GM18867 (cell line): ENCODE results near the gene CLIC3.
"Not testable (repeated sequence)": the region's sequence is repeated elsewhere in the genome, so short reads cannot be mapped to it uniquely, and the experiment has no call there.

Source experiments
- ATAC-seq: cut with Tn5 transposase; IDR thresholded peaks from one replicate; pipeline ENCODE4 v1.9.1; 2021; ENCODE audit warnings: mild to moderate bottlenecking, moderate library complexity; ENCODE audit not compliant: unreplicated experiment

The CLIC3 gene

DNA sequence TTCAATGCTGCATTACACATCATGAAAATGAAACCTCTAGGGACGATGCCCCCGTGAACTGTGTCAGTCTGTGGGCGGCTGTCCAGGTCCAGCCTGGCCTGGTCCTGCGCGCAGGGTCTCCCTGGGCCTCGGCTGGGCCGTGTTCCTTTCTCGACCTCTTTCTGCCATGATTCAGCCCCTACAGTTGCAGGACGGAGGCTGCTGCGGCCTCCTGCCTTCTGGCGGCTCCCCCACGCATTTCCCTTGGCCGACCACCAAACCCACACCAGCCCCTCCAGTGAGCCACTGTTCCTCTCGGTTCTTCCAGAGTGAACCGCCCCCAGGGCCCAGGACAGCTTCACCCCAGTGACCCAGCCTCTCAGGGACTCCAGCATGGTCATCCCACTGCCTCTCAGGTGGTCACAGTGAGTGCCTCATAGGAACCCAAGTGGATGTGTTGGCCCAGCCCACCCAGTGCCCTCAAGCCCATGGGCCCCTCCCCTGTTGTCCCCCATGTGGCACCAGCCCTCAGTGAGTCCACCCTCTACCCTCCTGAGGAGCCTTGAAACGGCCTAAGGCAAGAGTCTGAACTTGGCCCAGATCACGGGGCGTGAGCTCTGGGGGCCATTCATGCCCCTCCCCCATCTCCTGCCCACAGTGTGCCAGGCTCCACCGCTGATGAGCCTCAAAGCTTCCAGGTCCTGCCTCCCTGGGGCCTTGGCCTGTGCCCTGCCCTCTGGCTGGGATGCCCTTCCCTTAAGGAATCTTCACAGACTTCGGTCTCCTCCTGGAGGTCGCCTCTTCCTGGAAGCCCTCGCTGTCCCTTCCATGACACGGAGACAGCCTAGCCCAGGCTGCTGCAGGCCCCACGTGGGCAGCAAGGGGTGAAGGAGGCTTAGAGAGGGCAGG is 10.0 kb upstream of the CLIC3 start:
- ATAC-seq, result no peak

DNA sequence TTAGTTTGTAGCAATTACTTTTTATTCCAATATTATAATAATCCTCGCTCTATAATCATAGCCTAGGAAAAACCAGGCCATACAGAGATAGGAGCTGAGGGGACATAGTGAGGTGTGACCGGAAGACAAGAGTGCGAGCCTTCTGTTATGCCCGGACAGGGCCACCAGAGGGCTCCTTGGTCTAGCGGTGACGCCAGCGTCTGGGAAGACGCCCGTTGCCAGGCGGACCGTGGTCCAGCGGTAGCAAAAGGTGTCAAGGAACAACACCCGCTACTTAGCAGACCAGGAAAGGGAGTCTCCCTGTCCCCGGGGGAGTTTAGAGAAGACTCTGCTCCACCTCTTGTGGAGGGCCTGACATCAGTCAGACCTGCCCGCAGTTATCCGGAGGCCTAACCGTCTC is 7.9 kb upstream of the CLIC3 start:
- not testable (repeated sequence) for ATAC-seq

DNA sequence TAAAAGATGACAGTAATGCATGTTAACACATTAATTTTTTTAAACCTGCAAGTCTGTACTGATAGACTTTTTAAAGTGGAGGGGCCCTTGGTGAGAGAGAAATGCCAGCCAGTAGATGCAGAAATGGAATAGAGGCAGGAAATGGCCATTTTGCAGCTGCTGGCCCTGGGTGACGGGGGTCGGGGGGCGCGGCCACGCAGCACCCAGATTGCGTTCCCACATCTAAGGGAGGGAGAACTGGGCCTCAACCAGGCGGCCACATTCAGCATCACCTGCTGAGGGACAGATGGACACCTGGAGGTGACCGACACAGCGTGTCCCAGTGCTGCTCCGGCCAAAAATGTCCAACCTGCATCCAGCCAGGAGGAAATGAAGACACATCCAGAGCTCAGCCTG is 6.3 kb upstream of the CLIC3 start:
- no peak for ATAC-seq

DNA sequence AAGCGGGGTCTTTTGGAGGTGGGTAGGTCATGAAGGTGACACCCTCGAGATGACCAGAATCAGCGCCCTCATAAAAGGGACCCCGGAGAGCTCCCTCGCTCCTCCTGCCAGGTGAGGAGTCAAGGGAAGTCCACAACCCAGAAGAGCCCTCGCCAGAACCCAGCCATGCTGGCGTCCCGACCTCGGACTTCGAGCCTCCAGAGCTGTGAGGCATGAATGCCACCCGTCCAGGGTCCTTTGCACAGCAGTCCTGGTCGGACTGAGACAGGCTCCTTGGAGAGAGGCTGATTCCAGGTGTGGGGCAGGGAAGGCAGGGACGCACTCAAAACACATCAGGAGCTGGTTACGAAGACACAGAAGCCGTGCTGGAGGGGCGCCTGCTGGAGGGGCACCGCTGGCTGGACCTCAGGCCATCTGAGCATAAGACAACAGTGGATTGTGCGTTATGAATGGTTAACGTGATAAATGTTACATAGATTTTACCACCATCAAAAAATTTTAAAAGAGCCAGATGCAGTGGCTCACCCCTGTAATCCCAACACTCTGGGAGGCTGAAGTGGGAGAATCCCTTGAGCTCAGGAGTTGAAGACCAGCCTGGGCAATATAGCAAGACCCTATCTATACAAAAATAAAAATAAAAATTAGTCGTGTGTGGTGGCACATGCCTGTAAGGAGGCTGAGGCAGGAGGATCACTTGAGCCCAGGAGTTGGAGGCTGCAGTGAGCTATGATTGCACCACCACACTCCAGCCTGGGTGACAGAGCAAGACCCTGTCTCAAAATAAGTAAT is 5.7 kb upstream of the CLIC3 start:
- no peak for ATAC-seq

DNA sequence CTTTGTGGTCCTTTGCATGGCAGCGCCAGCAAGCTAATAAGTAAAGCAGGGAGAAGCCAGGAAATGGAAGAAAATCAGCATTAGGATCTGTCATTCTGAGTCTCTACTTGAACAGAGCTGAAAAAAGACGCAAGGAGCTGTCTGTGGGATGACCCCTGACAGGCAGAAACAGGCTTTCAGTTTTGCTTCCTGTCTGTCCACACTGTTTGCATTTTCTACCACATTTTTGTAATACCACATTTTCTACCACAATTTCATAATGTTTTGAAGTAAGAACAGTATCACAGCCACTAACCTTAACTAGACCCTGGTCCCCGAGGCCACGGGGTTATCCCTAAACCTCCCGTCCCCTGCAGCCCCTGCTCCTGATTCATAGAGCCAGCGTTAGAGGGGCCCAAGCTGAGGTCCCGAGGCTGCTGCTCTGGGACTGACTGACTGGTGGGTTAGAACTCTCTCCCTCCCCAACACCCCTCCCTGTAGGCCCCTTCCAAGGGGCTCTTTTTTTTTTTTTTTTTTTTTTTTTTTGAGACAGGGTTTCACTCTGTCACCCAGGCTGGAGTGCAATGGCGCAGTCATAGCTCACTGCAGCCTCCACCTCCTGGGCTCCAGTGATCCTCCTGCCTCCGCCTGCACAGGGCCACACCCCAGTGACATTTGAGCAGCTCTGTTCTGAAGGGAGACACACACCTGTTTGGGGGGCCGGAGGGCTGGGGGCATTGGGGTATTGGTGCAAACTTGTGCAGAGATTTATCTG is 4.0 kb upstream of the CLIC3 start:
- ATAC-seq, result peak; percentile 68

DNA sequence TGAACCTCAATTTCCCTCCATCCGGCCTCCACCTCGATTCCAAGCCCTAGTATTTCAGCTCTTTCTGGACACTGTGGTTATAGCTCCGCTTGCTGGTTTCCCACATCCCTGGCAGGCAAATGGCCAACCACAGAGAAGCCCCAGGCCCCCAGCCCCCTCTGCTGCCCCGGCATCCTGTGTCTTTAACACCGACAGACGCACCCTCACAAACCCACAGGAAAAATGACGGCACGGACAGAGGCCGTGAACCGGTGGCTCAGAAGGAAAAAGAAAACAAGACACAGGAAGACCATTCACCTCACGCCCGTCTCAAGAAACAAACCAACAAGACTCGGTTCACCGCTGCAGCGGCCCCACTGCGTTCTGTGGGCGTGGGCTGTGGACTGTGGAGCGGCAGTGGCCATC is 1.5 kb upstream of the CLIC3 start:
- ATAC-seq, result no peak

DNA sequence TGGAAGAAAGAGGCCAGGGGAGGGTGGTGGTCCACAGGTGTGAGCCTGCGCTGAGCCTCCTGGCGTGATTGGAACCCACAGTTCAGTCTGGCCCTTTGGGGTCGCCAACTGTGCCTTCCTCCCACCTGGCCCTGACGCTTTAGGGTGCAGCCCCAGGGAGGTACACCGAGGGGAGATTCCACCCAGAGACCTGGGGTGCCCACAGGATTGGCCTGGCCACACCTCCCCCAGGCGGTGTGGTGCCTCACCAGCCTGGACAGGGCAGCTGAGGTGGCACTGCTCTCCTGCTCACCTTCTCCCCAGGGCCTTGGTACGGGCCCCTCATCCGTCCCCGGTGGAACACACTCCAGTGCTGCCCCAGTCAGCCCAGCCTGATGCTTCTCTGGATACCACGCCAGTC is 1.0 kb upstream of the CLIC3 start:
- ATAC-seq, result no peak

DNA sequence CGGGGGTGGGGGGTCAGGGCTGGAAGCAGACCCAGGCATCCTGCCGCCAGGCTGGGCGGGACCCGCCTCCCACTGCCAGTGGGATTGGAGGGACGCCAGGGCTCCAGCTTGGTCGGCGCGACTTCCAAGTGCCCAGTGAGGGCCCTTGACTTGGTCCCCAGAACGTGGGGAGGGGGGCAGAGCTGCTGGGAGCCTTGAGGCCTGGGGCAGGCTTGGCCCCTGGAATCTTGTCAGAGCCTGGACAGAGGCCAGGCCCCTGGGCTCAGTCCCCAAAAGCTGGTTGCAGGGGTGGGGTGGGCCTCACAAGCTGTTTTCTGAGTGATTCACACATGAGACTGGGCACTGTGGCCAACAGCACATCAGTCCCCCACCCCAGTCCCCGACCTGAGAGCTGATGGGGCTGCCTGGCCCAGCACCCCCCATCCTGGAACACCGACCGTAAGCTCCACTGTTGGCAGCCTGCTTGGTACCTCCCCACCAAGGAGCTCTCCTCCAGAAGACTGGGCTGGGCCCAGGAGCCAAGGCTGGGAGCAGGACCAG is 526 bp downstream of the CLIC3 start:
- ATAC-seq, result no peak

DNA sequence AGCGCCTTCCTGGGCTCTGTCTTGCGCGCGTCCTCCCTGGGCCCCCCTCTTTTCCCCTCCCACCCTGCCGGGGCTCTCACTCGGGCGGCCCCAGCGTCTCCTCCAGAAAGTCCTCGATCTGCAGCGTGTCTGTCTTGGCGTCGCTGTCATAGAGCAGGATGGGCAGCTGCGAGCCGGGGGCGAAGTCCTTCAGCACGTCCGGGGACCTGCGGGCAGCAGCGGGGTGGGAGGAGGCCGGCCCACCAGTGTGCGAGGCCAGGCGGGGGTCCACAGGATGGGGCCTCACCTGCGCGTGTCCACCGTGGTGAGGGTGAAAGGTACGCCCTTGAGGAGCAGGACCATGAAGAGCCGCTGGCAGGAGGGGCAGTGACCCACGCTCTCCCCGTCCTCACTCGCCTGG is 1.0 kb downstream of the CLIC3 start:
- no peak for ATAC-seq

DNA sequence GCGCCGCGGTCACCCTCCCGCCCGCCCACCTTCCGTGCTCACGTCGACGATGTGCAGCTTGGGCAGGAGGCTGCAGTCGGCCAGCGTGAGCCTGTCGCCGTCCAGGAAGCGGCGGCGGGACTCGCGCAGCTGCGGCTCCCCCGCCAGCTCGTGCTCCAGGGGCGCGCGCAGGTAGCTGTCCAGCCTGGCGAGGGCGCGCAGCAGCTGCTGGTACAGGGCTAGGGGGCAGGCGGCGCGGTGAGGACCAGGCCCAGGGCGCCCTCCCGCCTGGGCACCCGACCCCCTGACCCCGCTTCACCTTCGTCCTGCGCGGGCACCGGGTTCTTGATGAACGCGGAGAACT is 1.5 kb downstream of the CLIC3 start:
- no peak for ATAC-seq

DNA sequence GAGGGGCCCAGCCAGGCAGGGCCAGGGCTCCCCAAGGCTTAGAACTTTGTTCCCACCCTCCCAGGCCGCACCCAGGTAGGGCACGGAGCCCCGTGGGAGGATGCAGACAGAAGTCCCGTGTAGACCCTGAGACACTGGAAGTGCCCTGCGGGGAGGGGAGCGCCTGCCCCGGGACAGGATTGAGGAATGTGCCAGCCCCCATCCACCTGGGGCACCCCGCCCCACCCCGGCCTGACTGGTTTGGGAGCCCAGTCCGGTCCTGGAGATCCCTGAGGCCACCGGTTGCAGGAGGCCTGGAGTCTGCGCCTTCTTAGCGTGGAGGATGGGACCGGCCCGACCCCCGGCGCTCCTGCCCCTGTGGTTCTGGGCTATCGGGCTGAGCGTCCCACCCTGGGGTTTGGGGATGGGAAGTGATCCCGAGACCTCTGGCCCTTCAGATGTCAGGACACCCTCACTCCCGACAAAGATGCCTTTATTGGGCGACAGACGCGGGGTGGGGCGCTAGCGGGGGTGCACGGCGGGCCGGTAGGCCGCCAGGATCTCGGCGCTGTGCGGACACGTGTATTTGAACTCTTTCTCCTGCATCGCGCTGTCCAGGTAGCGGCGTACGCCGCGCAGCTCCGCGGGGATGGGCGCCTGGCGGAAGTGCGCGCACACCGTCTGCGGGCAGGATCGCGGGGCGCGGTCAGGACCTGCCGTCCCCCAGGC is 2.0 kb downstream of the CLIC3 start:
- no peak for ATAC-seq

DNA sequence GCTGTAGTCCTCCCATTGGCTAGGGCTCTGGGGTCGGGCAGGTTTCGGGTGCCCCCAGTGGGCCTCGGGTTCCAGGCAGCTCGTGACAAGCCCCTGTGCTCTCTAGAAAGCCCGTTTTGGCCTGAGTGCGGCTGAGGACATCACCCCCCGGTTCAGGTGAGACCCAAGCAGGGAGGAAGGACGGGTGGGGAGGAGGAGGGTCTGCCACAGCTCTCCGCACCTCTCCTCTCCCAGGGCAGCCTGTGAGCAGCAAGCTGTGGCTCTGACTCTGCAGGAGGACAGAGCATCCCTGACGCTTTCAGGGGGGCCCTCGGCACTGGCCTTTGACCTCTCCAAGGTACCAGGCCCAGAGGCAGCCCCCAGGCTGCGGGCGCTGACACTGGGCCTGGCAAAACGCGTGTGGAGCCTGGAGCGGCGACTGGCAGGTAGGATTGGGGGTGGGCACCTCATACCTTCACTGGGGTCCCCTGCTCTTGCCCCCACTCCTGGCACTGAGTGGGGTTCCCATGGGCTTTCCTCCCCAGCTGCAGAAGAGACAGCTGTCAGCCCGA is 3.5 kb downstream of the CLIC3 start:
- ATAC-seq, result no peak

DNA sequence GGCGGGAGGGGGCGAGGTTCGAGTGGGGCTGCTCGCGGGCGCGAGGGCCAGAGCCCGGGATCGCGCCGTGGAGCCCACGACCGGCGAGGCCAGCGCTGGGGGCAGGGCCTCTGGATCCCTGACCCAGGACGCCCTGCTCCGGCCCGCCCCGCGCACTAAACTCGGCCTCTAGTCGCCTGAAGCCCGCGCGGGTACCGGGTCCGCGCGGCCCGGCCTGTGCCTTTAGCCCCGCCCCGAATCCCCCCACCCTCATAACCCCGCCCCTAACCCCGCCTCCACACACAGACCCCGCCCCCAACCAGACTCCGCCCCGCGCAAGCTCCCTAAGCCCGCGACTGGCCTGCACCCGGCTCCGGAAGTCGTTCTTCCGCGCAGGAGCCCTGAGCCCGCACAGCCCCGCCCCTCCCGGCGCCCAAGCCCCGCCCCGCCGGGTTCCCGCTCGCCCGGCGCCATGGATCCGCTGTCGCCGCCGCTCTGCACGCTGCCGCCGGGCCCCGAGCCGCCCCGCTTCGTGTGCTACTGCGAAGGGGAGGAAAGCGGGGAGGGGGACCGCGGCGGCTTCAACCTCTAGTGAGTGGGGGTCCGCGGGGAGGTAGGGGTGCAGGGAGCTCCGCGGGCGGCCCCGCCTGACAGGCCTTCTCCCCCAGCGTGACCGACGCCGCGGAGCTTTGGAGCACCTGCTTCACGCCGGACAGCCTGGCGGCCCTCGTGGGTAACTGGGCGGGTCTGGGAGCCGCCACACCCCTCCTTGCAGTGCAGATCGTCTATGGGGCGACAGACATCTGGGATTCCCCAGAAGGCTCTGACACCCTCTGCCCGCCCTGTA is 4.2 kb downstream of the CLIC3 start, which contains the start of gene PAXX:
Gene PAXX (plus strand): TSS at position 430 of the 826 bp plus-strand sequence. CDS start 22 bp downstream, at position 452.
- peak; percentile 80 for ATAC-seq

DNA sequence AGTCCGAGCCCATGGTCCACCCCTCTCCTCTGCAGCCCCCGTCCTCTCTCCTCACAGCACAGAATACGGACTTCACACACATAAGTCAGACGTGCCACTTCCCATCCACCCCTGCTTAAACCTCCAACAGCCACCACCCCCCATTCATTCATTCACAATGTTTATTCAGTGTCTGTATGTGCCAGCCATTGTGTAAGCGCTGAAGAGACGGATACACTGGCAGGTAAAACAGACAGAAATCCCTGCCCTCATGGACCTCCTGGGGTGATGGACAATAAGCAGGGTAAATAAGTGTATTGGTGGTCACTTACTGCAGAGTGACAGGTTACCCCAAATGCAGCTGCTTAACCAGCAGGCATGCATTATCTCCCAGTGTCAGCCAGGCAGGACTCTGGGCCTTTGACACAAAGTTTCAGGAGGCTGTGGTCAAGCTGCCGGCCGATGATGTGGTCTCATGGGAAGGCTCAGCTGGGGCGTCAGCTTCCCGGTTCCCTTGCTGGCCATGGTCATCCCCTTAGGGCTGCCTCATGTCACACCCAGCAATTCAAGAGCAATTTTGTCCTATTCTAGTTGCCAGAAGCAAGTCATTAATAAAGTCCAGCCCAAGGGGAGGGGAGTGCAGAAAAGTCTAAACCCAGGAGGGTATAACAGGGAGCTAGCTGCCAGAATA is 6.0 kb downstream of the CLIC3 start:
- ATAC-seq, result no peak

DNA sequence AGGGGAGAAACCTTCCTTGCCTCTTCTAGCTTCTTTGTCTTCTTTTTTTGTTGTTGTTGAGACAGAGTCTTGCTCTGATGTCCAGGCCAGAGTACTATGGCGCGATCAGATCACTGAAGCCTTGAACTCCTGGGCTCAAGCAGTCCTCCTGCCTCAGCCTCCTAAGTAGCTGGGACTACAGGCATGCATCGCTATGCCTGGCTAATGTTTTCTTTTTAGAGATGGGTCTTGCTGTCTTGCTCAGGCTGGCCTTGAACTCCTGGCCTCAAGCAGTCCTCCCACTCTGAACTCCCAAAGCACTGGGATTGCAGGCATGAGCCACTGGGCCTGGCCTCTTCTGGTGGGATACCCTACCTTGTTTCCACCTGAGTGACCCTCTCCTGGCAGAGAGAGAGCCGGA is 7.5 kb downstream of the CLIC3 start:
- ATAC-seq, result no peak

DNA sequence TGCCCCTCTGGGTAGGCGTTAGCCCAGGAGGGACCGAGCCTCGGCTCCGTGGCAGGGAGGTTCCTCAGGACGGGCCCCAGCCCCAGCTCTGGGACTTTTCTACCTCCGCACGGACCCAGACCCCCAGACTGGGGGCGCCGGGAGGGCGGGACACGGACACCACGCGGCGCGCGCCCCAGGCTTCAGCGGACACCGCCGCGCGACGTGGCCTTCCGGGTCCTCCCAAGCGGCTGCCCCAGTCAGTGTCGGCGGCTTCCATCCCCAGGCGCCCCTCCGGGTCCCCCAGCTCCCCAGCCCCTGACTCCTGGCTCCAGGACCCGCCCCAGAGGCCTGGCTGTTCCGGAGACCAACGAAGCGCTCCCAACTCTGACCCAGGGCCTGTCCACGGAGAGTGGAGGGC is 10.5 kb downstream of the CLIC3 start:
- ATAC-seq, result no peak

DNA sequence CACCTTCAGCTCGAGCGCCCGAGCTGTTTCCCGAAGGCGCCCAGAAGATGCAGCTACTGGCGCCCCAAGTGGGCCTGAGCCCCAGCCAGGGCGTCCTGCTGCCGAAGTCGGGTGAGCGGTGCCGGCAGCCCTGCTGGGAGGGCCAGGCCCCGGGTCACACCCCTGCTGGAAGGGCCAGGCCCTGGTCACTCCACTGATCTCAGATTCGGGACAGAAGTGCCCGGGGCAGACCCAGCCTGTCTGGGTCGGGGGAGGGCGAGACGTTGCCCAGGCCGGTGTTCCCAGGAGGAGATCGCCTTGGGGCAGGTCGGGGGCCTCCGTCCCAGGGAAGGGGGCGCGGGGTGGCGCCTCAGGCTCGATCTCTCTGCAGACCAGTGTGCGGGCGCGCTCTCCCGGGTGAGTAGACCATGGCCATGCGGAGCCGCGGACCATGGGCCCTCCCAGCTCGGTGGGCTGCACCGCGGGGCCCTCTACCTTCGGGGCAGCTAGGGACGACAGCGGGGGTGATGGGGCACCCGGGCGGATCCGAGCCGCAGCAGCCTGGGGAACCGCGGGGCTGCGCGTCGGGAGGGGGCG is 11.3 kb downstream of the CLIC3 start:
- ATAC-seq, result no peak

DNA sequence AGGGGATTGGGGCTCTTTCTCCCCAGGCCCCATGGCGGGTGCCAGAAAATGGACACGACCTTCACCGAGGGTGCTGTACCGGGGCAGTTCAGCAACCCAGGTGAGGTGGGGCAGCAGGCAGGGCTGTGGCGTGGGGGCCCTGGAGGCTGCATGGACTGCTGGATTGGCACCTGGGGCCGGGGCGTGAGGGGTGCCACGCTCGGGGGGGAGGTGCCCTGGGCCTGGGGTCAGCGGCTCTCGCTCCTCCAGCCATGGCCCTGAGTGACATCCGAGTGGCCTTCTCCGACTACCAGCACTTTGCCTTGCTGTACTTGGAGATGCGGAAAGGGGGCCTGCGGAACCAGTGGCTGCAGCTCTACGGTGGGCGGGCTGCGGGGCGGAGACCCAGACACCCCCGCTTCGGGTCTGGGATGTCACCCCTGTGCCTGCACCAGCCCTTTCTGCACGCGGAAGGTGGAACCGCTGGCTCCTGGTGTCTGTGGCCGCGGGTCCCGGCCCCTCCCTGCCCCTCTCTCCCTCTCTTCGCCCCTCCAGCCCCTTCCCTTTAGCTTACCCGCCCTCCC is 11.8 kb downstream of the CLIC3 start:
- no peak for ATAC-seq
